Measurements from ENCODE around the gene HOXD3.

DNA sequence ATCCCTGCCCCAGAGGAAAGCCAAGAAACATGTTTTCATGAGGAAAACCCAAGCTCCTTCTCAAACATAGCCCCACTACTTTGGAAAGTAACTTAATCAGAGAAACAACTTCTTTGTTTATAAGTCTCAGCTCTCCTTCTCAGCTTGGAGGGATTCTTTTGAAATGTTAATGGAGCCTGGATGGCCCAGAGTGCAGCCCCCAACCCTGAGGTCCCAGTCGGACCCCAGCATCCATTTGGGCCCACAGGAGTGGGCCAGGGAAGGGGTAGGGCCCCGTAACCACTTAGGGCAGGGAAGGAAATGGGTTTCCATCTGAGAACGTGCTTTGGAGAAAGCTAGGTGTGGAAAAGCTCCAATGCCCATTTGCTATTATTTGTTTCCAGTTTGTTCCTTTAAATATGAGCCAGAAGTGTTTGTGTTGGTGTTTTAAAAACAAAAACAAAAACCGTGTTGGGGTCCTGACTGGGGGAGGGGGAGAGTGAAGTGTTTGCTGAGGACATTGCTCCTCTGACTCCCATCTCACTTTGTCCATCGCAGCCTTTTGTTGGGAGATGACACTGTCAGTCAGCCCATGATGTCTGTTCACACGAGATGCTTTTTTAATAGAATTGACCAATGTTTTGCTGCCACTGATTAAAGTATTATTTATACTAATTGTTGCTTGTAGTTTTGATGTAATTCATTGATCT is 1.6 kb upstream of the HOXD3 start:
- TF ChIP-seq POLR2AphosphoS5 (IDR thresholded peaks at IDR 0.05): no peak
- TF ChIP-seq, protein P1, sequence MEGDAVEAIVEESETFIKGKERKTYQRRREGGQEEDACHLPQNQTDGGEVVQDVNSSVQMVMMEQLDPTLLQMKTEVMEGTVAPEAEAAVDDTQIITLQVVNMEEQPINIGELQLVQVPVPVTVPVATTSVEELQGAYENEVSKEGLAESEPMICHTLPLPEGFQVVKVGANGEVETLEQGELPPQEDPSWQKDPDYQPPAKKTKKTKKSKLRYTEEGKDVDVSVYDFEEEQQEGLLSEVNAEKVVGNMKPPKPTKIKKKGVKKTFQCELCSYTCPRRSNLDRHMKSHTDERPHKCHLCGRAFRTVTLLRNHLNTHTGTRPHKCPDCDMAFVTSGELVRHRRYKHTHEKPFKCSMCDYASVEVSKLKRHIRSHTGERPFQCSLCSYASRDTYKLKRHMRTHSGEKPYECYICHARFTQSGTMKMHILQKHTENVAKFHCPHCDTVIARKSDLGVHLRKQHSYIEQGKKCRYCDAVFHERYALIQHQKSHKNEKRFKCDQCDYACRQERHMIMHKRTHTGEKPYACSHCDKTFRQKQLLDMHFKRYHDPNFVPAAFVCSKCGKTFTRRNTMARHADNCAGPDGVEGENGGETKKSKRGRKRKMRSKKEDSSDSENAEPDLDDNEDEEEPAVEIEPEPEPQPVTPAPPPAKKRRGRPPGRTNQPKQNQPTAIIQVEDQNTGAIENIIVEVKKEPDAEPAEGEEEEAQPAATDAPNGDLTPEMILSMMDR (IDR thresholded peaks at IDR 0.05): no peak
